ENCODE results near the gene NUDT14.

Gene NUDT14

DNA sequence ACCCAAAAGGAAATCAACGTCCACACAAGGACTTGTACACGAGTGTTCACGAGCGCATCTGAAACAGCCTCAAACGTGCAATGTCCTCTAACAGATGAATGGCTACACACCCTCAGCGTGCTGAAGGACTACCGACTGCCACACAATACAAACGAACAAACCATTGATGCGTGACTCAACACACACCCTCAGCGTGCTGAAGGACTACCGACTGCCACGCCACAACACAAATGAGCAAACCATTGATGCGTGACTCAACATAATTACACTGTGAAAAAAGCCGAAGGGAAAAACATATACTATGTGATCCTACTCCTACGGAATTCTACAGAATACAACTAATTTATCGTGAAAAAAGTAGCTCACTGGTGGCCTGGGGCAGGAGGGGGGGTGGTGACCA is 42.1 kb upstream of the NUDT14 start:
- Histone ChIP-seq H3K9ac (ENCODE audit: low read length) (no peak overlapping the region), H3K9me3 (ENCODE audit: insufficient read depth, low read length) (no peaks in the 10 kb centered on the region), H4K20me1 (ENCODE audit: insufficient read depth, low read length) (no peaks in the 10 kb centered on the region), H3K4me1 (ENCODE audit: low read length) (no peaks in the 10 kb centered on the region), H3K36me3 (replicated peaks; ENCODE audit: low read depth, low read length) (peaks cover 11% of the 10 kb centered on the region), H3K27me3 (ENCODE audit: low read depth, low read length) (no peaks in the 10 kb centered on the region), H3K4me3 (ENCODE audit: low read length) (no peak overlapping the region), H2AFZ (ENCODE audit: low read depth, low read length) (no peak overlapping the region), H3K79me2 (ENCODE audit: low read length) (no peaks in the 10 kb centered on the region), H3K27ac (ENCODE audit: low read length) (no peak overlapping the region), H3K4me2 (ENCODE audit: low read length) (no peak overlapping the region)
- TF ChIP-seq CTCF (IDR thresholded peaks at IDR 0.05; ENCODE audit: low read depth, low read length) = no peak
- no peak for TF ChIP-seq EZH2phosphoT487 (IDR thresholded peaks at IDR 0.05; ENCODE audit: low read depth)

GRCh38 chr14:105221598-105222178 is 40.6 kb upstream of the NUDT14 start:
- Histone ChIP-seq H3K79me2 (ENCODE audit: low read length) (no peaks in the 10 kb centered on the region), H3K27ac (ENCODE audit: low read length) (no peak overlapping the region), H3K27me3 (ENCODE audit: low read depth, low read length) (no peaks in the 10 kb centered on the region), H3K36me3 (replicated peaks; ENCODE audit: low read depth, low read length) (peaks cover 11% of the 10 kb centered on the region), H2AFZ (ENCODE audit: low read depth, low read length) (no peak overlapping the region), H3K9me3 (ENCODE audit: insufficient read depth, low read length) (no peaks in the 10 kb centered on the region), H3K4me3 (ENCODE audit: low read length) (no peak overlapping the region), H3K4me2 (ENCODE audit: low read length) (no peak overlapping the region), H4K20me1 (ENCODE audit: insufficient read depth, low read length) (no peaks in the 10 kb centered on the region), H3K4me1 (ENCODE audit: low read length) (no peaks in the 10 kb centered on the region), H3K9ac (ENCODE audit: low read length) (no peak overlapping the region)
- TF ChIP-seq EZH2phosphoT487 (IDR thresholded peaks at IDR 0.05; ENCODE audit: low read depth) = no peak
- no peak for TF ChIP-seq CTCF (IDR thresholded peaks at IDR 0.05; ENCODE audit: low read depth, low read length)

DNA sequence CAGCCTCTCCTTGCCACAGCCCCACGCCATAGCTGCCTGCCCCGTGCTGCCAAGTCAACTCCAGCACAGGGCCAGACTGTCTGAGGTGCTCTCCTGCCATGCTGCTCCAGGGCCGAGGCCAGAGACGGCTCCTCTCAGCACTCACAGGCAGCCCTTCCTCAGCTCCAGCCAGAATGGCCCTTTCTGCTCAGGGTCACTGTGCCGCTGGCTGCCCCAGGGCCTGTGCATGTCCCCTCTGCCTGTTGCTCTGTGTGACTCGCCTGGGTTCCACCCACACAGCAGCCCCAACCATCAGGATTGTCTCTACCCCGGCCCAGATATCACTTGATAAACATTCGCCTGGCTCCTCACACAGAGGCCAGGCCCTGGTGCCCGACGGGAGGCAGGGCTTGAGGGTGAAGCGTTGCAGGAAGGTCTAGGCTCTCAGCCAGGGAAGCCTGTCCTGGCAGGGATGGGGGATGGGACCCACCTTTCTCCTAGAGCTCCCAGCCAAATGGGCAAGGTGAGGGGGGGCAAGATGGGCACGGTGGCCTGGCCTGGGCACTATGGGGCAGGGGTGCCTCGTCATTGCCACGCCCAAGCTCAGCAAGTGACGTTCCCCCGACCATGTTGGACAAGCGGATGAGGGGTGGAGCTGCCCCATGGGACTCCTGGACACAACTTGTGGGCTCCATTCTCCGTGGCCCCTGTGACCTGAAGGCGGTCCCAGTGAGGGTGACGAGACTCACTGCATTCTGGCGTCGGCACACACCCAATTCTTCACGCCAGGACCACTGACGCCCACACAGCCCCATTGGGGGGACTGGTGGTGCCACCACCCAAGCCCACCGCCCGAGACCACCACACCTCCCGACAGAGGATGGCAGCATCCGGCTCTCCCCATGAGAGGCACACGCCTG is 39.8 kb upstream of the NUDT14 start:
- Histone ChIP-seq H2AFZ (ENCODE audit: low read depth, low read length) (no peak overlapping the region), H3K36me3 (replicated peaks; ENCODE audit: low read depth, low read length) (peaks cover 8% of the 10 kb centered on the region), H3K4me2 (ENCODE audit: low read length) (no peak overlapping the region), H3K27ac (ENCODE audit: low read length) (no peak overlapping the region), H3K9me3 (ENCODE audit: insufficient read depth, low read length) (no peaks in the 10 kb centered on the region), H3K4me1 (ENCODE audit: low read length) (no peaks in the 10 kb centered on the region), H3K4me3 (ENCODE audit: low read length) (no peak overlapping the region), H3K9ac (ENCODE audit: low read length) (no peak overlapping the region), H4K20me1 (ENCODE audit: insufficient read depth, low read length) (no peaks in the 10 kb centered on the region), H3K79me2 (ENCODE audit: low read length) (no peaks in the 10 kb centered on the region), H3K27me3 (ENCODE audit: low read depth, low read length) (no peaks in the 10 kb centered on the region)
- TF ChIP-seq EZH2phosphoT487 (IDR thresholded peaks at IDR 0.05; ENCODE audit: low read depth) (no peak), CTCF (IDR thresholded peaks at IDR 0.05; ENCODE audit: low read depth, low read length) (no peak)

DNA sequence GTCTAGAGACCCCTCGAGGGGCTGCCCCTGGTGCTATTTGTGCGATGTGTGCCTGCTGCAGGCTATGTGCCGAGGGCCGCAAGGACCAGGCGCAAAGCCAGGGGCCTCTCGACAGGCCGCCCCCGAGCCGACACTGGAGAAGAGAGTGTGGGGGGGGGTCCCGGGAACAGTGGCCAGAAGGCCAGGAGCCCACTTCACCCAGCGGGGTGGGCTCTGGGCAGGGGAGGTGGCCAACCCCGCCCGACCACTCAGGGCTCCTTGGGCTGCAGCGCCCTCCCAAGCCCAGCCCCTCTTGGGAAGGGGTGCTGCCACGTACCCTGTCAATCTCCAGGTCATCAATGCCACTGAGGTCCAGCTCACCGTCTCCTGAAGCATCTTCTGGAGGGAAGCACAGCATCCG is 38.6 kb upstream of the NUDT14 start:
- TF ChIP-seq CTCF (IDR thresholded peaks at IDR 0.05; ENCODE audit: low read depth, low read length) (no peak), EZH2phosphoT487 (IDR thresholded peaks at IDR 0.05; ENCODE audit: low read depth) (no peak)
- H3K4me3 ChIP-seq (ENCODE audit: low read length) = no peak overlapping the region
- H3K9me3 ChIP-seq (ENCODE audit: insufficient read depth, low read length) = no peaks in the 10 kb centered on the region

More for the DNA sequence above, 38.6 kb upstream of the NUDT14 start:
- Histone ChIP-seq H3K27me3 (ENCODE audit: low read depth, low read length) (no peaks in the 10 kb centered on the region), H3K79me2 (ENCODE audit: low read length) (no peaks in the 10 kb centered on the region), H3K4me1 (ENCODE audit: low read length) (no peaks in the 10 kb centered on the region), H4K20me1 (ENCODE audit: insufficient read depth, low read length) (0 out of 2 replicates have a peak, but pooled peaks cover 6% of the 10 kb centered on the region), H3K27ac (ENCODE audit: low read length) (no peak overlapping the region), H3K4me2 (ENCODE audit: low read length) (no peak overlapping the region), H2AFZ (ENCODE audit: low read depth, low read length) (no peak overlapping the region), H3K9ac (ENCODE audit: low read length) (no peak overlapping the region), H3K36me3 (replicated peaks; ENCODE audit: low read depth, low read length) (peaks cover 8% of the 10 kb centered on the region)

Data from OCI-LY3 (cell line).